ENCODE data around the gene SEZ6L2.

SEZ6L2 gene

GRCh38 chr16:29848420-29849297 is 50.7 kb downstream of the SEZ6L2 start:
- peak; percentile 24 for DNase-seq (ENCODE audit: low read depth)
- TF ChIP-seq CTCF (IDR thresholded peaks at IDR 0.05; ENCODE audit: low read depth, low read length, missing control alignments), result peak; percentile 91

GRCh38 chr16:29845656-29846055 is 53.7 kb downstream of the SEZ6L2 start:
- in situ Hi-C loops (cut with HindIII; ENCODE audit: low sequenced_read_pairs), result no loop called here
- no peak for TF ChIP-seq CTCF (IDR thresholded peaks at IDR 0.05; ENCODE audit: low read depth, low read length, missing control alignments)
- DNase-seq (ENCODE audit: low read depth), result no peak
- H3K4me3 ChIP-seq (ENCODE audit: low read depth, low read length), result no peak overlapping the region

More at GRCh38 chr16:29848420-29849297, 50.7 kb downstream of the SEZ6L2 start:
- H3K4me3 ChIP-seq (ENCODE audit: low read depth, low read length), result no peak overlapping the region
- in situ Hi-C loops (cut with HindIII; ENCODE audit: low sequenced_read_pairs), result no loop called here

GRCh38 chr16:29844575-29845331 is 54.6 kb downstream of the SEZ6L2 start:
- H3K4me3 ChIP-seq (ENCODE audit: low read depth, low read length), result no peak overlapping the region
- DNase-seq (ENCODE audit: low read depth), result no peak
- no peak for TF ChIP-seq CTCF (IDR thresholded peaks at IDR 0.05; ENCODE audit: low read depth, low read length, missing control alignments)
- in situ Hi-C loops (cut with HindIII; ENCODE audit: low sequenced_read_pairs), result no loop called here

GRCh38 chr16:29843931-29844330 is 55.4 kb downstream of the SEZ6L2 start:
- TF ChIP-seq CTCF (IDR thresholded peaks at IDR 0.05; ENCODE audit: low read depth, low read length, missing control alignments), result no peak
- no peak overlapping the region for H3K4me3 ChIP-seq (ENCODE audit: low read depth, low read length)
- DNase-seq (ENCODE audit: low read depth), result no peak
- in situ Hi-C loops (cut with HindIII; ENCODE audit: low sequenced_read_pairs), result no loop called here

- TF ChIP-seq CTCF (IDR thresholded peaks at IDR 0.05; ENCODE audit: low read depth, low read length, missing control alignments), result no peak
- no peak for DNase-seq (ENCODE audit: low read depth)
- in situ Hi-C loops (cut with HindIII; ENCODE audit: low sequenced_read_pairs), result no loop called here
- H3K4me3 ChIP-seq (ENCODE audit: low read depth, low read length), result no peak overlapping the region
Measured at GRCh38 chr16:29842732-29843346, 56.5 kb downstream of the SEZ6L2 start.

- TF ChIP-seq CTCF (IDR thresholded peaks at IDR 0.05; ENCODE audit: low read depth, low read length, missing control alignments), result no peak
- H3K4me3 ChIP-seq (ENCODE audit: low read depth, low read length), result no peak overlapping the region
- in situ Hi-C loops (cut with HindIII; ENCODE audit: low sequenced_read_pairs), result no loop called here
- DNase-seq (ENCODE audit: low read depth), result no peak
Measured at GRCh38 chr16:29841631-29842030, 57.7 kb downstream of the SEZ6L2 start.
